HCT116 (cell line): ENCODE measurements around the gene MYH15.

Source experiments
- CTCF ChIP-seq, 3 experiments: fragments of 200-600 bp in 1 of 3; sonication (generic) in 1 of 3; IDR thresholded peaks in 2 of 3; conservative IDR thresholded peaks in 1 of 3; 2 replicates each; pipeline ENCODE4 v1.5.1; 2012 to 2017; ENCODE audit warnings: low read depth in 2 of 3, low read length in 2 of 3, antibody characterized with exemption in 1 of 3, borderline replicate concordance in 1 of 3, control low read depth in 1 of 3, mild to moderate bottlenecking in 1 of 3, mixed read lengths in 1 of 3, mixed run types in 1 of 3, moderate library complexity in 1 of 3; ENCODE audit not compliant: insufficient read depth in 1 of 3
- POLR2A ChIP-seq: IDR thresholded peaks from 2 replicates; pipeline ENCODE4 v1.7.0; 2011; ENCODE audit warnings: borderline replicate concordance; ENCODE audit not compliant: insufficient read depth, insufficient read length; ENCODE audit errors: extremely low read depth
- POLR2AphosphoS5 ChIP-seq: IDR thresholded peaks from 2 replicates; pipeline ENCODE4 v1.6.1; 2011; ENCODE audit warnings: mild to moderate bottlenecking, low read depth, low read length, moderate library complexity
- RAD21 ChIP-seq: IDR thresholded peaks from 2 replicates; pipeline ENCODE4 v1.6.1; 2012; ENCODE audit warnings: low read depth, mild to moderate bottlenecking
- REST ChIP-seq: IDR thresholded peaks from 2 replicates; pipeline ENCODE4 v1.6.1; 2012; ENCODE audit warnings: low read depth
- SP1 ChIP-seq: IDR thresholded peaks from 2 replicates; pipeline ENCODE4 v1.6.1; 2012; ENCODE audit warnings: low read depth
- SRF ChIP-seq: IDR thresholded peaks from 2 replicates; pipeline ENCODE4 v1.6.1; 2012; ENCODE audit warnings: low read depth
- TCF7L2 ChIP-seq: IDR thresholded peaks from 2 replicates; pipeline ENCODE4 v1.7.0; 2011; ENCODE audit warnings: borderline replicate concordance, inconsistent platforms; ENCODE audit not compliant: insufficient read depth, insufficient read length; ENCODE audit errors: extremely low read depth
- ZFX ChIP-seq: fragments of 450-650 bp; IDR thresholded peaks from 2 replicates; pipeline ENCODE4 v1.6.1; 2017

GRCh38 chr3:108546247-108546646 is 35.9 kb upstream of the MYH15 start:
- TF ChIP-seq SP1 (no peak), CTCF (IDR thresholded peaks at IDR 0.05 in 2 of 3, conservative IDR thresholded peaks at IDR 0.05 in 1 of 3; ENCODE audit: borderline replicate concordance in 1 of 3, insufficient read depth in 1 of 3, low read depth in 2 of 3, low read length in 2 of 3) (no peak), TCF7L2 (no peak), POLR2A (no peak), SRF (no peak), RAD21 (no peak), POLR2AphosphoS5 (no peak), REST (no peak), ZFX (no peak)
